GM12865 (cell line): ENCODE measurements around the gene MTM1.

Source experiments
- DNase-seq: peaks from one replicate; pipeline ENCODE4 v3.0.0; 2010; ENCODE audit warnings: low read depth
- H3K4me3 ChIP-seq: 2 replicates; pipeline ENCODE4 v1.5.1; 2011; ENCODE audit warnings: mild to moderate bottlenecking, low read depth, low read length, control low read depth
- CTCF ChIP-seq: IDR thresholded peaks from 2 replicates; pipeline ENCODE4 v1.5.1; 2011; ENCODE audit warnings: low read length, control low read depth, low read depth, inconsistent platforms; ENCODE audit not compliant: insufficient read depth; ENCODE audit errors: missing control alignments

Gene MTM1

GRCh38 chrX:150548684-150549083, 19.7 kb upstream of the MTM1 start:
- TF ChIP-seq CTCF, result no peak
- no peak overlapping the region for H3K4me3 ChIP-seq
- no peak for DNase-seq

- no peak for DNase-seq
- TF ChIP-seq CTCF, result no peak
- H3K4me3 ChIP-seq, result no peak overlapping the region
Measured at GRCh38 chrX:150551963-150552362, 16.5 kb upstream of the MTM1 start.

DNA sequence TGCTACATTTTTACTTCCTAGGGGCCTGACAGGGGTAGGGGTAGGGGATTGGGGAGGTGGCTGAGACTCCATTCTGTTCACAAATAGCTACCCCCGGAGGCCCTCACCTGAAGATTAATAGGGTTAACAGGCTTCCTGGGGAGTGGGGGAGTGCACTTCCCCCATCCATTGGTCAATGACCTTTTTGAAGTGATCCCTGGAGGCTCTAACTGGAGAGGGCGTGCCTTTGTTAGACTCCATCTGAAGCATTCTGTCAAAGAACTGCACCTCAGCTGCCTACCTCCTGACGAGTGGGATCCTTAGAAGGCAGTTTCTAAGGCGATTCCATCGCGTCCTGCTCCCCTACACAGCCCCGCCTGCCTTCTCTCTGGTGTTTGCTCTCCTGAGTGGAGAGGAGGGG, 10.0 kb upstream of the MTM1 start:
- no peak overlapping the region for H3K4me3 ChIP-seq

DNA sequence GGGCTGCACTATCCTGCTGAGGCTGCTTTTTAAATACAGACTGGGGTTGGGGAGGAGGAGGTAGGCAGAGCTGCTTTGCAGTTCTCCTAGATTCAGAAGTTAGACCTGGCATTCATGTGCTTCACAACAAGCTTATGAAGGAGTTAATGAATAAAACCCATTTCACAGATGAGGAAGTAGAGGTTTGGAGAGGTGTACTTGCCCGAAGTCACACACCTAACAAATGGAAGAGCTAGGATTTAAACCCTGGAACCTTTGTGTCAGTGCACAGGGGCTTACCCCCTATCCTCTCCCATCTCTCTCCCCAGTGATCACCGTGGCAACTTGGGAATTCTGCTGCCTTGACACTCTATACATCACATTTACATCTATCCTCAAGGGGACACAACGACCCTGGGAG, 3.6 kb upstream of the MTM1 start:
- TF ChIP-seq CTCF, result no peak
- H3K4me3 ChIP-seq, result no peak overlapping the region
- DNase-seq, result no peak

More for the DNA sequence above, 10.0 kb upstream of the MTM1 start:
- no peak for DNase-seq
- no peak for TF ChIP-seq CTCF

DNA sequence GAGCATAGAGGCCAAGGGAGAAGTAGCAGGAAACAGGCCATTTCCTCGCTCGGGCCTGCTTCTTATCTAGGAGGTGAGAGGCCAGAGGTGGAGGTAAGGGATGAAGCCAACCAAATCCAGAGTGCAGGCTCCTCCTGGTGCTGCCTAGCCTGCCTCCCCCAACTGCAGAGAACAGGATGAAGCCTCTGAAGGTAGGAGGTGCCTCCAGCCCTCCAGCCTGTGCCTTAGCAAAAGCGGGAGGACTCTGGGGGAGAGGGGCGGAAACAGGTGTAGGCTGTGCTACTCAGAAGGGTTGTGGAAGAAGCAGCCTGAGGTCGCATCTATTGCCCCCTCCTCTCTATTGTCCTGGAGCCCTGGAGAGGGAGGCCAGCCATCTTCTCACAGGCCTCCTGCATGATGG, 2.9 kb upstream of the MTM1 start:
- DNase-seq, result no peak
- TF ChIP-seq CTCF, result no peak
- no peak overlapping the region for H3K4me3 ChIP-seq

- H3K4me3 ChIP-seq, result no peak overlapping the region
- DNase-seq, result no peak
- no peak for TF ChIP-seq CTCF
Measured at GRCh38 chrX:150566734-150567182, 1.7 kb upstream of the MTM1 start.

- H3K4me3 ChIP-seq, result peak overlapping the region; percentile 22; the same call in 1 of the 2 replicates
- DNase-seq, result no peak
- TF ChIP-seq CTCF, result no peak
Measured at GRCh38 chrX:150567645-150568319, 639 bp upstream of the MTM1 start.
